ENCODE data around the gene EPO. TPM values are rescaled to one million over a fixed set of nuclear protein-coding genes. Genes with fewer than 3 reads are reported as not detected.

The EPO gene
- total and polyA plus RNA-seq, 2 of the 8 experiments (the other 6 are each of a cell fraction or from before 2014, with no cell fraction given) = 0.42 to 0.95 TPM

DNA sequence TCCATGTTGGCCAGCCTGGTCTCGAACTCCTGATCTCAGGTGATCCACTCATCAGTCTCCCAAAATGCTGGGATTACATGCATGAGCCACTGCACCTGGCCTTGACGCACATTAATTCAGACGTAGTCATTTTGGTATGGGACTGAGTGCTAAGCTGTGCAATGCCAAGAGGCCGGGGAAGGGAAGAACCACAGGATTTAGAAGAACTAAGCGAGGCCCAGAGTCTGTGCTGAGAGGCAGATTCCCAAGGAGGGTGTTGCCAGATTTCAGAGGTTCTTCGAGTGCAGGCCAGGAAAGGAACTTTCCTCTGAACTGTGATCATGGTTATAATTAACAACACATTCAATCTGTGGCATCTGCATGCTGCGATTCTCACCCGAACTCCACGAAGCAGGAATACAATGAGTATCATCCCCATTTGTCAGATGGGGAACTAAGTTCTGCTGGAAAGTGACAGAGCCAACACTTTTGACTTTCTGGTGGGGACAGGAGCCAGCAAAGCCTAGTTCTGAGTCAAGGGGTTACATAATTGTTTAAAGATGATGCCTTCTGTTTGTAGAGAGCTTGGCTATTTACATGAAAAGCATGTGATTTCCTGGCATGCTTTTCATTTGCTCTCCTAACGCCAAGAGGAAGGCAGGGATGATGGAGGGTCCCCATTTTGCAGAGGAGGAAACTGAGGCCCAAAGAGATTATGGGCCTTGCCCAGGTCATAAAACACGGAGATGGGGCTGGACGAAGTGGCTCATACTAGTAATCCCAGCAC, 6.9 kb downstream of the EPO start:
- no peak overlapping the region for H4K5ac ChIP-seq (ENCODE audit: insufficient read length, low read depth, low read length)
- no peaks in the 10 kb centered on the region for H4K20me1 ChIP-seq (replicated peaks in 1 of 2; ENCODE audit: control insufficient read depth in 1 of 2, insufficient read depth in 2 of 2, low read length in 2 of 2)
- no peaks in the 10 kb centered on the region for H3K79me2 ChIP-seq (ENCODE audit: control insufficient read depth in 1 of 2, insufficient read depth in 2 of 2, low read length in 2 of 2)
- H2BK15ac ChIP-seq (ENCODE audit: low read length) = no peak overlapping the region
- no peaks in the 10 kb centered on the region for H3K9me3 ChIP-seq (ENCODE audit: insufficient read depth in 2 of 2, low read depth in 1 of 2, low read length in 1 of 2)
- ChIA-PET POLR2A (ENCODE audit: partially characterized antibody) (interaction anchor here (0.9 kb wide), 2 partner anchors 22 to 54 kb away, joined by 3 to 5 read pairs; no protein-coding TSS in a partner anchor), CTCF (ENCODE audit: partially characterized antibody) (interaction anchor here (0.7 to 16.4 kb wide), 10 partner anchors 14 to 124 kb away, joined by 3 to 197 read pairs (median 17); partner anchors contain the start of genes MOSPD3, POP7 and SLC12A9)
- no peaks in the 10 kb centered on the region; a peak in 3 of 7 replicates for H3K27me3 ChIP-seq (replicated peaks in 1 of 4; ENCODE audit: control insufficient read depth in 3 of 4, extremely low read depth in 1 of 4, insufficient read depth in 3 of 4, low read length in 3 of 4)
- H3K36me3 ChIP-seq (ENCODE audit: control insufficient read depth in 2 of 4, insufficient read depth in 4 of 4, low read length in 3 of 4) = no peaks in the 10 kb centered on the region
- H3K23me2 ChIP-seq (ENCODE audit: low read depth, low read length) = no peaks in the 10 kb centered on the region
- no peak overlapping the region for H2AFZ ChIP-seq (ENCODE audit: low read length)
- 84% methylated on average over 12 of the region's 12 CpGs; no CpG with 5 or more reads in 1 of the 2 experiments for WGBS, 2 experiments (ENCODE audit: extremely low coverage in 1 of 2, insufficient coverage in 1 of 2, insufficient read length in 1 of 2, insufficient replicate concordance in 2 of 2, low coverage in 1 of 2, low lambda C conversion rate in 2 of 2, missing lambda C conversion rate in 1 of 2)
- no peak overlapping the region for H3K18ac ChIP-seq (ENCODE audit: extremely low read depth, low read length)
- H3K14ac ChIP-seq (ENCODE audit: insufficient read length) = no peak overlapping the region
- H3K27ac ChIP-seq (ENCODE audit: low read depth, low read length) = no peak overlapping the region
- H3K4me1 ChIP-seq (replicated peaks in 1 of 4; ENCODE audit: control insufficient read depth in 3 of 4, insufficient read depth in 4 of 4, low read length in 3 of 4) = no peaks in the 10 kb centered on the region
- H3K56ac ChIP-seq (replicated peaks; ENCODE audit: insufficient read length, low read depth, low read length) = no peak overlapping the region
- H3K23ac ChIP-seq (ENCODE audit: insufficient read length) = no peak overlapping the region
- no peak overlapping the region for H4K91ac ChIP-seq (replicated peaks; ENCODE audit: insufficient read length, low read length)
- no peak overlapping the region for H3K4ac ChIP-seq (replicated peaks; ENCODE audit: insufficient read length, low read depth, low read length)
- no peak overlapping the region for H2BK12ac ChIP-seq (ENCODE audit: low read depth, low read length)
- H3K4me3 ChIP-seq (ENCODE audit: extremely low read depth in 1 of 4, insufficient read depth in 2 of 4, low read depth in 3 of 4, low read length in 4 of 4) = no peak overlapping the region
- no peak overlapping the region for H2BK120ac ChIP-seq (replicated peaks; ENCODE audit: low read depth, low read length)
- H2BK20ac ChIP-seq (ENCODE audit: low read length) = no peak overlapping the region
- no peak overlapping the region for H3K4me2 ChIP-seq (ENCODE audit: insufficient read depth in 1 of 2, low read depth in 2 of 2, low read length in 2 of 2)
- no peak overlapping the region for H2BK5ac ChIP-seq (ENCODE audit: low read depth, low read length)
- H4K8ac ChIP-seq (ENCODE audit: extremely low read depth, insufficient read depth, low read length) = no peak overlapping the region
- FAIRE-seq = no peak
- H3K79me1 ChIP-seq (ENCODE audit: low read depth, low read length) = no peaks in the 10 kb centered on the region
- no peak overlapping the region for H2AK5ac ChIP-seq (ENCODE audit: low read depth, low read length)
- no peak for DNase-seq (ENCODE audit: low read depth in 1 of 2, low spot score in 2 of 2)
- no peak overlapping the region for H3K9ac ChIP-seq (replicated peaks in 1 of 4; ENCODE audit: extremely low read depth in 1 of 4, low read depth in 3 of 4, low read length in 3 of 4)
- TF ChIP-seq, protein P1, sequence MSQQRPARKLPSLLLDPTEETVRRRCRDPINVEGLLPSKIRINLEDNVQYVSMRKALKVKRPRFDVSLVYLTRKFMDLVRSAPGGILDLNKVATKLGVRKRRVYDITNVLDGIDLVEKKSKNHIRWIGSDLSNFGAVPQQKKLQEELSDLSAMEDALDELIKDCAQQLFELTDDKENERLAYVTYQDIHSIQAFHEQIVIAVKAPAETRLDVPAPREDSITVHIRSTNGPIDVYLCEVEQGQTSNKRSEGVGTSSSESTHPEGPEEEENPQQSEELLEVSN (IDR thresholded peaks at IDR 0.05) = no peak
- TF ChIP-seq SP2 (IDR thresholded peaks at IDR 0.05; ENCODE audit: low read length) (no peak), BACH1 (IDR thresholded peaks at IDR 0.05; ENCODE audit: low read length) (no peak), HDAC6 (IDR thresholded peaks at IDR 0.05; ENCODE audit: low read depth, low read length) (no peak), SRF (IDR thresholded peaks at IDR 0.05; ENCODE audit: low read depth, low read length) (no peak), SIX5 (IDR thresholded peaks at IDR 0.05; ENCODE audit: low read depth, low read length) (no peak), PHF8 (conservative IDR thresholded peaks at IDR 0.05; ENCODE audit: low read depth, low read length) (no peak), CEBPB (IDR thresholded peaks at IDR 0.05; ENCODE audit: low read depth, low read length) (no peak), NRF1 (IDR thresholded peaks at IDR 0.05; ENCODE audit: low read depth, low read length) (no peak), FOSL1 (IDR thresholded peaks at IDR 0.05; ENCODE audit: insufficient read depth, low read depth, low read length) (no peak), GABPA (IDR thresholded peaks at IDR 0.05; ENCODE audit: borderline replicate concordance, insufficient read depth, low read length) (no peak), TEAD4 (IDR thresholded peaks at IDR 0.05; ENCODE audit: low read depth, low read length) (no peak), BCL11A (IDR thresholded peaks at IDR 0.05; ENCODE audit: low read depth in 2 of 2, low read length in 2 of 2) (no peak)

Data from H1 (cell line).